Lower lobe of right lung (tissue), 2 donors: ENCODE data around the gene TNIP2. TPM values are rescaled to one million over a fixed set of nuclear protein-coding genes. Genes with fewer than 3 reads are reported as not detected.

Experiments used
- ATAC-seq, 2 donors: fragments of 200-7000 bp; cut with Tn5 transposase; one replicate each; pipeline ENCODE4 v1.9.1; 2020 to 2022; ENCODE audit warnings: mild to moderate bottlenecking in 2 of 2, moderate library complexity in 2 of 2
- DNase-seq: peaks from one replicate; pipeline ENCODE4 v3.0.0-alpha.2; 2020
- H3K27ac ChIP-seq: fragments of 200-600 bp; one replicate; pipeline ENCODE4 v1.8.0; 2022
- H3K27me3 ChIP-seq: fragments of 200-600 bp; one replicate; pipeline ENCODE4 v1.8.0; 2022; ENCODE audit warnings: low read depth
- H3K36me3 ChIP-seq: fragments of 200-600 bp; one replicate; pipeline ENCODE4 v1.8.0; 2022; ENCODE audit warnings: mild to moderate bottlenecking
- H3K4me1 ChIP-seq: fragments of 200-600 bp; one replicate; pipeline ENCODE4 v1.8.0; 2022
- H3K4me3 ChIP-seq: fragments of 200-600 bp; one replicate; pipeline ENCODE4 v1.8.0; 2022; ENCODE audit warnings: mild to moderate bottlenecking
- H3K9me3 ChIP-seq: fragments of 200-600 bp; one replicate; pipeline ENCODE4 v1.8.0; 2022
- intact Hi-C: fragments of 100-400 bp; cut with DNase I; formaldehyde crosslinking; loops from one replicate; pipeline ENCODE4 v1.11.0; 2022
- total RNA-seq: library from RNA; stranded (reverse); fragmentation: NEBNext Ultra II Directional; extraction: Animal tissue kit (Norgen Biotek cat#: 25700); gene quantifications from one replicate; pipeline ENCODE4 v1.2.1, GENCODE V29; 2021
- TF ChIP-seq, protein P1 (sequence below): fragments of 200-600 bp; IDR thresholded peaks from one replicate; pipeline ENCODE4 v1.8.0; 2022; ENCODE audit warnings: antibody characterized with exemption, mild to moderate bottlenecking
- donor health status: DM: no; HTN: yes; CAD: no; lungs with severe emphysema.

TNIP2 gene
- total RNA-seq, 1 donor from 2014 or later: 36.7 TPM

DNA sequence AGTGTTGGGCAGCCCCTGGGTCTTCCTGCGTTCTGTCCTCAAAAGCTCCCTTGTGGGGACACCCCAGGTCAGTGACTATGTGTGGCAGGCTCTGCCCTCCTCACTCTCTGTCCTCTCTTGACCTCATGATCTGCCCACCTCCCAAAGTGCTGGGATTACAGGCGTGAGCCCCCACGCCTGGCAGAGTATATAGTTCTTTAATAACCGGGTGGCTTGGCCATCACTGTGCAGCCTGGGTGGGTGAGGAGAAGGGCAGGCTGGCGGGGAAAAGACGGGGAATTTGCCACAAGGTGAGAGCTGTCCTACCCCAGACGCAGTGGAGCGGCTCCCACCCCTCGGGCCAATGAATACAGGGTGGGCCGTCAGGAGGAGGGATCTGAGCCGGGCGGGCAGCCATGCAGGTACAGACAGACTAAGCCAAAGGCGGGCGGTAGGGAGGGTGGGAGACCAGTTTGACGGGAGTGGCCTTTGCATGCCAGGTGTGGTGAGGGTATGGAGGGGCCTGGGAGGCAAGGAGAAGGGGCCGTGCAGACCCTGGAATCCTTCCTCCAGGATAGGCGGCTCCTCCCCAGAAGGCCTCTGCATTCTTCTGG is 39.3 kb upstream of the TNIP2 start:
- no peak for ATAC-seq
- DNase-seq: peak; percentile 44
- Histone ChIP-seq H3K27ac (peak overlapping the region; percentile 87), H3K4me1 (peaks cover 89% of the 10 kb centered on the region), H3K36me3 (no peaks in the 10 kb centered on the region), H3K27me3 (no peaks in the 10 kb centered on the region), H3K4me3 (peak overlapping the region; percentile 72), H3K9me3 (no peaks in the 10 kb centered on the region)
- intact Hi-C loops: no loop called here
- TF ChIP-seq, protein P1, sequence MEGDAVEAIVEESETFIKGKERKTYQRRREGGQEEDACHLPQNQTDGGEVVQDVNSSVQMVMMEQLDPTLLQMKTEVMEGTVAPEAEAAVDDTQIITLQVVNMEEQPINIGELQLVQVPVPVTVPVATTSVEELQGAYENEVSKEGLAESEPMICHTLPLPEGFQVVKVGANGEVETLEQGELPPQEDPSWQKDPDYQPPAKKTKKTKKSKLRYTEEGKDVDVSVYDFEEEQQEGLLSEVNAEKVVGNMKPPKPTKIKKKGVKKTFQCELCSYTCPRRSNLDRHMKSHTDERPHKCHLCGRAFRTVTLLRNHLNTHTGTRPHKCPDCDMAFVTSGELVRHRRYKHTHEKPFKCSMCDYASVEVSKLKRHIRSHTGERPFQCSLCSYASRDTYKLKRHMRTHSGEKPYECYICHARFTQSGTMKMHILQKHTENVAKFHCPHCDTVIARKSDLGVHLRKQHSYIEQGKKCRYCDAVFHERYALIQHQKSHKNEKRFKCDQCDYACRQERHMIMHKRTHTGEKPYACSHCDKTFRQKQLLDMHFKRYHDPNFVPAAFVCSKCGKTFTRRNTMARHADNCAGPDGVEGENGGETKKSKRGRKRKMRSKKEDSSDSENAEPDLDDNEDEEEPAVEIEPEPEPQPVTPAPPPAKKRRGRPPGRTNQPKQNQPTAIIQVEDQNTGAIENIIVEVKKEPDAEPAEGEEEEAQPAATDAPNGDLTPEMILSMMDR: no peak

DNA sequence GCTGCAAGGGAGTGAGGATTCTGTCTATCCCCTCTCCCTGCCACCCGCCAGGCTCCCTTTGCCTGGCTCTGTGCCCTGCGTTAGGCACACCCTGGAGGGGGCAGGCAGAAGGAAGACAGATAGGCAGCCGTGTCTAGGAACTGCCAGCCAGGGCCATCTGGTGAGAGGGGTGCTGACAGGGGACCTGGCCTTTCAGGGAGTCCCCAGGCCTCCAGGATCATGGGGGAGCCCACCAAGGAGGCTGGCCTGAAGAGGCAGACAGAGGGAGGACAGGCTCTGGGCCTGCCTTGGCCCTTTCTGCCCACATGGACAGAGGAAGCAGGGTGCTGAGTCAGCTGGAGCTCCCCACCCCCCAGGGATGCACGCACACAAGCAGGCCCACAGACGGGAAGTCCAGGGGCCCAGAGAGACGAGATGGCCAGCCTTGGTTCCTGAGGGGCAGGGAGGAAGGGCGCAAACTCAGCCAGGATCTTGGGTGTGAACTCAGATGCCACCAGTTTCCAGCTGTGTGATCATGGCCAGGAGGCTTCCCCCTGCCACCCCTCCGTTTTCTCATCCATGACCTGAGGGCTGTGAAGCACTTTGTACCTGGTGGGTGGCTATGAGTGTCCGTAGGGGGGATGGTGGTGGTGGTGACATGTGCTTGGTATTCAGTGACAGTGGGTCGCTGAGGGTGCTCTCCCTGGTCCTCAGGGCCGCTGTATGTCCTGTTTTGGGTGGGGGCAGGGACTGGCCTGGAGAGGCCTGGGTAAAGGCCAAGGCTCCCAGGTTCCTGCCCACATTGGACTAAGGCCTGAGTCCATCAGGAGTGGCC is 38.6 kb upstream of the TNIP2 start:
- Histone ChIP-seq H3K27ac (peak overlapping the region; percentile 87), H3K36me3 (no peaks in the 10 kb centered on the region), H3K9me3 (no peaks in the 10 kb centered on the region), H3K4me3 (peak overlapping the region; percentile 72), H3K4me1 (peaks cover 82% of the 10 kb centered on the region), H3K27me3 (no peaks in the 10 kb centered on the region)
- DNase-seq: peak; percentile 86
- TF ChIP-seq, protein P1: no peak
- ATAC-seq: peak; percentile 17 to 41
- intact Hi-C loops: no loop called here

DNA sequence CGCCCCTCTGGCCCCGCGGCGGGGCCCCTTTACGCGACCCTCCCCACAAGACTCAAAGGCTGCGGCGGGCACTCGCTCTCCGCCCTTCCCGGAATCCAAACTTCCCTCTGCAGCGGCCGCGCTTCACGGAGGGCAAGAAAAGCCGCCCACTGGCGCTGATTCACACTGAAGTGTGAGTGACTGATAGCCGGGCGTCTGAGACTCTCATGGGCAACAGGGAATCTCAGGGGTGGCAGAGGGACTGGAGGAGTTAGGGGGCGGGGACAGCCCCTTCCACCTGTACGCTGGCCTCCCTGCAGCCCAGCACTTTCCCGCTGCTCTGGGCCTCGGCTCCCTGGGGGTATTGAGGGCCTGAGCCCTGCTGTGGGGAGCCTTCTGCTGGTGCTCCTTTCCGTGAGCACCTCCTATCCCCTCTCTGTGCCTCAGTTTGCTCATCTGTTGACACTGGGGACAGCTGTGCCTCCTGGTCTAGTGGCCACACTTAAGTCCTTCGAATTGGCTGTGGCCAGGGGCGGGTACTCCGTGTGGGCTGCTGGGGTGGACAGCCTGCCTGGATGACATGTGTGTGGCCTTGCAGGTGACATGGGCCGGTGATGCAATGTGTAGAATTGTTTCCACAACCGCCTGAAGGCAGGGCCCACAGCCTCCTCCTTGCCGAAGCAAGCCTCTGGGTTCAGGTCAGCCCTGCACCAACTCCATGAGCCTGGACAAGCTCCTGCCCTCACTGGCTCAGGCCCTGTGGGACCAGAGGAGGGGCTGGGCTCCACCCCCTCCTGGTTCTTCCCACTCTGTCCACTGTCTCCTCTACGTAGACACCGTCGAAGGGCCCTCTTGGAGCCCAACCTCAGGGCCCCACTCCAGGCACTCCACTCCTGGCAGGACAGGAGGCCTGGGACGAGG is 37.7 kb upstream of the TNIP2 start:
- TF ChIP-seq, protein P1: no peak
- intact Hi-C loops: no loop called here
- DNase-seq: peak; percentile 79
- no peaks in the 10 kb centered on the region for H3K9me3 ChIP-seq
- H3K4me3 ChIP-seq: peak overlapping the region; percentile 72
- peak overlapping the region; percentile 87 for H3K27ac ChIP-seq
- ATAC-seq: peak; percentile 7 to 57
- H3K4me1 ChIP-seq: peaks cover 73% of the 10 kb centered on the region
- H3K27me3 ChIP-seq: no peaks in the 10 kb centered on the region
- H3K36me3 ChIP-seq: no peaks in the 10 kb centered on the region

DNA sequence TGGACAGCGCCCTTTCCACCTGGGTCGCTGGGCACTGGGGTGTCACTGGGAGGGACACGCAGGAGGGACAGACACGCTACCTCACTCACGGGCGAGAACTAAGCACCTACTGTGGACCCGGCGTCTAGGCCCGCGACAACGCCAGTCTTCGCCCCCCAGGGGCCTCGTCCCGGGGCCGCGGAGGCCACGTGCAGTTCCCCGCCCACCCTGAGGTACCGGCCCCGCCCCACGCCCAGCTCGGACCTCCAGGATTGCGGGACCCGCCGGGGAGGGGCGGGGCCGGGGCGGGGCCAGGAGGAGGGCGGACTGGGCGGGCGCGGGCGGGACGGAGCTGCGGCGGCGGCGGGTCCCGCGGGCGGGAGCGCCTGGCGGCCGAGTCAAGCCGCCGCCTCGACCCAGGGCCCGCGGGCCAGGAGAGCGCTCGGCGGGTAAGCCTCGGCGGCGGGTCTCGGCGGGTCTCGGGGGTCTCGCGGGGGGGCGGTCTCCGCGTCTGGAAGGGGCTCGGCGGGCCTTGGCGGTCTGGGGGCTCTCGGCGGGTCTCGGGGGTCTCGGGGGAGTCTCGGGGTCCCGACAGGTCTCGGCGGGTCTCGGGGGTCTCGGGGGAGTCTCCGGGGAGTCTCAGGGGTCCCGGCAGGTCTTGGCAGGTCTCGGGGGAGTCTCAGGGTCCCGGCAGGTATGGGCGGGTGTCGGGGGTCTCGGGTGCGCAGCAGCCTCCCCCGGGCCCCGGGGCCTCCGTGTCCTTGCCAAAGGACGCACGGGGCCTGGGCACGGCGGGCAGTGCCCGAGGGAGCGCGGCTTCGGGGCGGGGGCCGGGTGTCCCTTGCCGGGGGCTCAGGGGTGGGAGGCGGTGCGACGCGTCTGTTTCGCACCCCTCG is 36.8 kb upstream of the TNIP2 start, which contains the start of gene SH3BP2:
Gene SH3BP2, plus strand, starts transcription at position 375 of the 875 bp plus-strand sequence. CDS start 27,533 bp downstream, outside the sequence.
- peaks cover 72% of the 10 kb centered on the region for H3K4me1 ChIP-seq
- H3K27ac ChIP-seq: peak within 1 kb of the TSS; percentile 87
- H3K4me3 ChIP-seq: peak within 1 kb of the TSS; percentile 72
- no peaks in the 10 kb centered on the region for H3K27me3 ChIP-seq
- no peaks in the 10 kb centered on the region for H3K36me3 ChIP-seq
- peak; percentile 90 for DNase-seq
- H3K9me3 ChIP-seq: no peaks in the 10 kb centered on the region
- intact Hi-C loops: no loop called here
- ATAC-seq: peak; percentile 79 to 84
- TF ChIP-seq, protein P1: no peak
